Natural killer cell (primary cell): ENCODE data around the gene TIMP3. TPM values are rescaled to one million over a fixed set of nuclear protein-coding genes. Genes with fewer than 3 reads are reported as not detected.

Experiments used
- ATAC-seq, 3 donors: fragments of 150-1000 bp in 2 of 3; fragments of 200-7000 bp in 1 of 3; cut with Tn5 transposase; 1 replicate in 1 of 3; 2 replicates in 2 of 3; pipeline ENCODE4 v1.10.0; 2021; ENCODE audit warnings: mild to moderate bottlenecking in 2 of 3, moderate library complexity in 2 of 3
- DNase-seq, 2 donors: peaks; one replicate each; pipeline versions ENCODE4 v3.0.0 to v3.0.0-alpha.2; 2013 to 2021; ENCODE audit warnings: mixed read lengths in 1 of 2
- H3K27ac ChIP-seq: one replicate; pipeline ENCODE4 v1.5.1; 2013; ENCODE audit warnings: mild to moderate bottlenecking, low read length
- H3K27me3 ChIP-seq: one replicate; pipeline ENCODE4 v1.6.1; 2013; ENCODE audit warnings: low read length; ENCODE audit not compliant: control insufficient read depth, insufficient read depth
- H3K36me3 ChIP-seq: one replicate; pipeline ENCODE4 v1.6.1; 2013; ENCODE audit warnings: low read length; ENCODE audit not compliant: control insufficient read depth, insufficient read depth
- H3K4me1 ChIP-seq: one replicate; pipeline ENCODE4 v1.6.1; 2013; ENCODE audit warnings: low read length; ENCODE audit not compliant: control insufficient read depth, insufficient read depth
- H3K4me3 ChIP-seq: one replicate; pipeline ENCODE4 v1.5.1; 2013; ENCODE audit warnings: low read length
- H3K9me3 ChIP-seq: one replicate; pipeline ENCODE4 v1.6.1; 2013; ENCODE audit warnings: low read length; ENCODE audit not compliant: control insufficient read depth, insufficient read depth
- H3K27ac Mint-ChIP-seq, 2 donors: one replicate each; pipeline ENCODE4 v1.8.0; 2022; ENCODE audit warnings: mild to moderate bottlenecking in 2 of 2, mixed read lengths in 2 of 2, moderate library complexity in 1 of 2
- H3K27me3 Mint-ChIP-seq, 2 donors: one replicate each; pipeline ENCODE4 v1.8.0; 2022; ENCODE audit warnings: low read depth in 2 of 2, mixed read lengths in 2 of 2
- H3K36me3 Mint-ChIP-seq: one replicate; pipeline ENCODE4 v1.8.0; 2022; ENCODE audit warnings: mixed read lengths
- H3K4me1 Mint-ChIP-seq, 2 donors: one replicate each; pipeline ENCODE4 v1.8.0; 2022; ENCODE audit warnings: mixed read lengths in 2 of 2
- H3K4me3 Mint-ChIP-seq: one replicate; pipeline ENCODE4 v1.8.0; 2022; ENCODE audit warnings: mild to moderate bottlenecking, moderate library complexity, mixed read lengths
- H3K9me3 Mint-ChIP-seq, 2 donors: one replicate each; pipeline ENCODE4 v1.8.0; 2022; ENCODE audit warnings: mixed read lengths in 2 of 2
- WGBS: methylation state at CpG from one replicate; pipeline ENCODE4 v1.1.7; 2013; ENCODE audit warnings: missing lambda C conversion rate; ENCODE audit not compliant: insufficient coverage; 5-methylcytosine and 5-hydroxymethylcytosine counted together
- intact Hi-C: fragments of 100-400 bp; cut with micrococcal nuclease; formaldehyde crosslinking; loops from one replicate; pipeline ENCODE4 v1.14.2; 2022
- total RNA-seq, 4 donors: library from RNA; stranded (reverse); fragments of 120-200 nt in 1 of 4; gene quantifications; one replicate each; pipeline versions ENCODE4 v1.2.3 to v1.2.4, GENCODE V29; 2013 to 2022
- TF ChIP-seq, protein P1 (sequence below): fragments of 200-600 bp; IDR thresholded peaks from one replicate; pipeline ENCODE4 v1.8.0; 2022; ENCODE audit warnings: antibody characterized with exemption

TIMP3 gene
- under 1 TPM in 1 of 3 donors, not detected in 2; 0.12 TPM for total RNA-seq
- total RNA-seq (2013) = 0.14 TPM

GRCh38 chr22:32801537-32802236 lies at the start of gene TIMP3:
Gene TIMP3, plus strand, starts transcription at chr22:32801705. Its CDS starts 297 bp downstream, at chr22:32802002.
- peaks cover 10% of the 10 kb centered on the region for H3K27me3 ChIP-seq
- ATAC-seq (no peak), DNase-seq (no peak)
- intact Hi-C loops = no loop called here
- no peak within 1 kb of the TSS for H3K4me3 ChIP-seq
- H3K9me3 ChIP-seq = no peaks in the 10 kb centered on the region
- H3K4me1 ChIP-seq = peaks cover 6% of the 10 kb centered on the region
- under 1% methylated on average over 72 of the region's 72 CpGs for WGBS
- Mint-ChIP-seq H3K4me1 (peaks cover 0 to 26% of the 10 kb centered on the region in 2 donors), H3K4me3 (no peak within 1 kb of the TSS), H3K27me3 (peaks cover 43 to 68% of the 10 kb centered on the region in 2 donors), H3K9me3 (no peaks in the 10 kb centered on the region), H3K27ac (no peak within 1 kb of the TSS), H3K36me3 (no peaks in the 10 kb centered on the region)
- H3K27ac ChIP-seq = no peak within 1 kb of the TSS
- H3K36me3 ChIP-seq = no peaks in the 10 kb centered on the region
- TF ChIP-seq, protein P1, sequence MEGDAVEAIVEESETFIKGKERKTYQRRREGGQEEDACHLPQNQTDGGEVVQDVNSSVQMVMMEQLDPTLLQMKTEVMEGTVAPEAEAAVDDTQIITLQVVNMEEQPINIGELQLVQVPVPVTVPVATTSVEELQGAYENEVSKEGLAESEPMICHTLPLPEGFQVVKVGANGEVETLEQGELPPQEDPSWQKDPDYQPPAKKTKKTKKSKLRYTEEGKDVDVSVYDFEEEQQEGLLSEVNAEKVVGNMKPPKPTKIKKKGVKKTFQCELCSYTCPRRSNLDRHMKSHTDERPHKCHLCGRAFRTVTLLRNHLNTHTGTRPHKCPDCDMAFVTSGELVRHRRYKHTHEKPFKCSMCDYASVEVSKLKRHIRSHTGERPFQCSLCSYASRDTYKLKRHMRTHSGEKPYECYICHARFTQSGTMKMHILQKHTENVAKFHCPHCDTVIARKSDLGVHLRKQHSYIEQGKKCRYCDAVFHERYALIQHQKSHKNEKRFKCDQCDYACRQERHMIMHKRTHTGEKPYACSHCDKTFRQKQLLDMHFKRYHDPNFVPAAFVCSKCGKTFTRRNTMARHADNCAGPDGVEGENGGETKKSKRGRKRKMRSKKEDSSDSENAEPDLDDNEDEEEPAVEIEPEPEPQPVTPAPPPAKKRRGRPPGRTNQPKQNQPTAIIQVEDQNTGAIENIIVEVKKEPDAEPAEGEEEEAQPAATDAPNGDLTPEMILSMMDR = no peak

DNA sequence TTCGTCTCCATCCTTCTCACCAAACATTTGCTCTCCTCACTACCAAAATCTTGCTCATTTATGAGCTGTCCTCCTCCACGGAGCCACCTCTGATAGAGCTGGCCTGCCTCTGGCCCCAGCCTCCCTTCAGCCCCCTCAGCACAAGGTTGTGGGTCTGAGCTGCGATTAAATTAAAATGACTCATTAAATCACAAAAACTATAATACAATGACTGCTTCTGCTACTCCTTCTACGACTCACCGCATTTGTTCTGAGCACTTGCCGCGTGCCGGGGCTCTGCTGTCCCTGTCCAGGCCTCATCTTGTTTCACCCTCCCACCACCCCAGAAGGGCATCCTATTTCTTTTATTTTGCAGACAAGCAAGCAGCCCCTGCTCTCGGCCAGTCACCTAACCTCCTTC lies 49.2 kb upstream of the TIMP3 start:
- H3K4me1 ChIP-seq = no peaks in the 10 kb centered on the region
- H3K4me1 Mint-ChIP-seq = peaks cover 6% of the 10 kb centered on the region in 2 donors
- H3K4me3 Mint-ChIP-seq = no peak overlapping the region
- TF ChIP-seq, protein P1 = no peak
- 77% methylated on average over 9 of the region's 9 CpGs for WGBS
- H3K36me3 Mint-ChIP-seq = no peaks in the 10 kb centered on the region
- DNase-seq (no peak), ATAC-seq (no peak)
- H3K27ac Mint-ChIP-seq = no peak overlapping the region
- no peaks in the 10 kb centered on the region for H3K27me3 ChIP-seq
- H3K4me3 ChIP-seq = no peak overlapping the region
- H3K27me3 Mint-ChIP-seq = no peaks in the 10 kb centered on the region
- H3K27ac ChIP-seq = no peak overlapping the region
- H3K9me3 ChIP-seq = no peaks in the 10 kb centered on the region
- H3K36me3 ChIP-seq = no peaks in the 10 kb centered on the region
- no peaks in the 10 kb centered on the region for H3K9me3 Mint-ChIP-seq
- intact Hi-C loops = no loop called here

DNA sequence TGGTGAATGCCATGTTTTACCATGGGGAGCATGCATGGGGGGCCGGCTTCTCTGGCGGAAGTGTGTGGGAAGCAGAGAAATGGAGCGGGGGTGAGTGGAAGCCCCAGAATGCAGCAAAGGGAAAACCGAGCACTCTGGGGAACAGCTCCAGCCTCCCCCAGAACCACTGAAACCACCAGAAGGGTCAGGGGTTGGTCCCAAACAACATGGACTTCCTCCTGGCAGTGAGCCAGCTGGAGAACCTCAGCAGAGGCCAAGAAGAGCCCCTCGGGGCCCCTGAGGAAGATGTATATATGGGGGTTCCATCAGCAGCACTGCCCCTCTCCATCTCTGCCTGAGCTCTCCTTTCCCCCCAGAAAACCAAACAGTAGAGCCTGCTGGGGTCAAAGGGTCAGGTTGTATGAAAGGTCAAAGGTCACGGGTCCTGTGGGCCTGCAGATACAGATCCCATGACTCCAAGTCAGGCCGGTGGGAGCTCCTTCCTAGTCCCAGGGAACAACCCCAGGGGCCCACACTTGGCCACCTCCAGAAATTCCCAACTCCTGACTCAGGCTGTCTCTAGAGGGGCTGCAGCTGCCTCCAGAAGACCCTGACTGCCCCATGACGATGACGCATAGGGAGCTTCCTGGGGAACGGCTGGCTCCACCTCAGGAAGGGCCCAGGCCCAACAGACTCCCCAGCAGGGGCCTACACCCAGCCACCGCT lies 48.5 kb upstream of the TIMP3 start:
- Mint-ChIP-seq H3K4me3 (no peak overlapping the region), H3K36me3 (no peaks in the 10 kb centered on the region), H3K9me3 (no peaks in the 10 kb centered on the region), H3K4me1 (peaks cover 6 to 10% of the 10 kb centered on the region in 2 donors), H3K27ac (no peak overlapping the region), H3K27me3 (no peaks in the 10 kb centered on the region)
- WGBS = 64% methylated on average over 11 of the region's 11 CpGs
- ATAC-seq = no peak
- DNase-seq = no peak
- no peaks in the 10 kb centered on the region for H3K36me3 ChIP-seq
- TF ChIP-seq, protein P1 = no peak
- no peaks in the 10 kb centered on the region for H3K9me3 ChIP-seq
- no peak overlapping the region for H3K27ac ChIP-seq
- H3K27me3 ChIP-seq = no peaks in the 10 kb centered on the region
- H3K4me3 ChIP-seq = no peak overlapping the region
- intact Hi-C loops = no loop called here
- H3K4me1 ChIP-seq = no peaks in the 10 kb centered on the region
